Activated CD4-positive, alpha-beta T cell treated with anti-CD3 and anti-CD28 coated beads for 36 hours (primary cell): ENCODE measurements around the gene DKK2. TPM values are rescaled to one million over a fixed set of nuclear protein-coding genes. Genes with fewer than 3 reads are reported as not detected.

ENCODE experiments used
- ATAC-seq: fragments of 200-7000 bp; cut with Tn5 transposase; one replicate; pipeline ENCODE4 v1.10.0; 2021; ENCODE audit warnings: mild to moderate bottlenecking, moderate library complexity
- CTCF ChIA-PET: fragments of 350-600 bp; sonication (Branson Sonifier 250); formaldehyde crosslinking; loops from one replicate; lab custom pipeline; 2021; ENCODE audit warnings: antibody characterized with exemption; lab: Charles Lee
- POLR2A ChIA-PET: fragments of 350-600 bp; sonication (Branson Sonifier 250); formaldehyde crosslinking; loops from one replicate; lab custom pipeline; 2021; ENCODE audit warnings: antibody characterized with exemption, inconsistent platforms; lab: Charles Lee
- DNase-seq: peaks from one replicate; pipeline ENCODE4 v3.0.0-alpha.2; 2020
- H3K27ac Mint-ChIP-seq: one replicate; pipeline ENCODE4 v1.8.0; 2021; ENCODE audit warnings: mixed read lengths
- H3K27me3 Mint-ChIP-seq: one replicate; pipeline ENCODE4 v1.8.0; 2021; ENCODE audit warnings: mixed read lengths
- H3K36me3 Mint-ChIP-seq: one replicate; pipeline ENCODE4 v1.8.0; 2021; ENCODE audit warnings: low read depth, mixed read lengths
- H3K4me1 Mint-ChIP-seq: one replicate; pipeline ENCODE4 v1.8.0; 2021; ENCODE audit warnings: mixed read lengths
- H3K4me3 Mint-ChIP-seq: one replicate; pipeline ENCODE4 v1.8.0; 2021; ENCODE audit warnings: mild to moderate bottlenecking, moderate library complexity, mixed read lengths
- H3K9me3 Mint-ChIP-seq: one replicate; pipeline ENCODE4 v1.8.0; 2021; ENCODE audit warnings: low read depth, mixed read lengths
- intact Hi-C, 2 experiments: fragments of 100-400 bp; cut with DNase I in 1 of 2; cut with micrococcal nuclease in 1 of 2; formaldehyde crosslinking; loops; one replicate each; pipeline versions ENCODE4 v1.14.2 to v1.15.1; 2022 to 2024; cut with DNase I, micrococcal nuclease
- total RNA-seq, 2 experiments: library from RNA; stranded (reverse); gene quantifications; one replicate each; pipeline ENCODE4 v1.2.3, GENCODE V29; 2021

The DKK2 gene
- total RNA-seq, 2 experiments from 2014 or later: not detected

- DNase-seq (no peak), ATAC-seq (no peak)
- Mint-ChIP-seq H3K27me3 (no peaks in the 10 kb centered on the region), H3K9me3 (peaks cover 12% of the 10 kb centered on the region), H3K36me3 (no peaks in the 10 kb centered on the region), H3K4me1 (no peaks in the 10 kb centered on the region), H3K27ac (no peak overlapping the region), H3K4me3 (no peak overlapping the region)
- intact Hi-C loops: no loop called here
- POLR2A ChIA-PET: no interaction called here
- CTCF ChIA-PET: no interaction called here
These were observed 10.1 kb upstream of the DKK2 start for GRCh38 chr4:107046261-107046660.

GRCh38 chr4:107044170-107044569 is 8.1 kb upstream of the DKK2 start:
- Mint-ChIP-seq H3K27ac (no peak overlapping the region), H3K4me1 (no peaks in the 10 kb centered on the region), H3K27me3 (peaks cover 2% of the 10 kb centered on the region), H3K36me3 (no peaks in the 10 kb centered on the region), H3K9me3 (peaks cover 12% of the 10 kb centered on the region), H3K4me3 (no peak overlapping the region)
- ATAC-seq (no peak), DNase-seq (no peak)
- intact Hi-C loops: no loop called here
- POLR2A ChIA-PET: no interaction called here
- CTCF ChIA-PET: no interaction called here

GRCh38 chr4:107037199-107037584 is 1.1 kb upstream of the DKK2 start:
- CTCF ChIA-PET: interaction anchor here (1.0 kb wide), 1 partner anchor 146 kb away, joined by 3 read pairs; no protein-coding TSS in a partner anchor
- Mint-ChIP-seq H3K27ac (no peak overlapping the region), H3K9me3 (no peaks in the 10 kb centered on the region), H3K4me1 (peaks cover 24% of the 10 kb centered on the region), H3K4me3 (no peak overlapping the region), H3K27me3 (peaks cover 54% of the 10 kb centered on the region), H3K36me3 (no peaks in the 10 kb centered on the region)
- peak; percentile 38 for ATAC-seq
- intact Hi-C loops: loop anchor here in 1 of 2 experiments (5.0 kb wide), 2 partner anchors 145 to 700 kb away; no protein-coding TSS in a partner anchor
- DNase-seq: peak; percentile 40
- POLR2A ChIA-PET: no interaction called here

- peaks cover 54% of the 10 kb centered on the region for H3K27me3 Mint-ChIP-seq
- intact Hi-C loops: loop anchor here in 1 of 2 experiments (5.0 kb wide), 2 partner anchors 146 to 701 kb away; no protein-coding TSS in a partner anchor
These were observed 578 bp upstream of the DKK2 start for GRCh38 chr4:107036584-107037198.

GRCh38 chr4:107034996-107035818 is 906 bp downstream of the DKK2 start:
- no peaks in the 10 kb centered on the region for H3K36me3 Mint-ChIP-seq
- peak overlapping the region; percentile 19 for H3K4me3 Mint-ChIP-seq
- H3K9me3 Mint-ChIP-seq: no peaks in the 10 kb centered on the region
- peak; percentile 22 for DNase-seq
- no peak overlapping the region for H3K27ac Mint-ChIP-seq
- H3K27me3 Mint-ChIP-seq: peaks cover 54% of the 10 kb centered on the region
- peaks cover 24% of the 10 kb centered on the region for H3K4me1 Mint-ChIP-seq
- no peak for ATAC-seq
- ChIA-PET POLR2A (no interaction called here), CTCF (no interaction called here)
- intact Hi-C loops: loop anchor here in 1 of 2 experiments (5.0 kb wide), 2 partner anchors 147 to 702 kb away; no protein-coding TSS in a partner anchor

More at GRCh38 chr4:107036584-107037198, 578 bp upstream of the DKK2 start:
- Mint-ChIP-seq H3K4me1 (peaks cover 24% of the 10 kb centered on the region), H3K27ac (no peak overlapping the region), H3K4me3 (peak overlapping the region; percentile 61), H3K9me3 (no peaks in the 10 kb centered on the region), H3K36me3 (no peaks in the 10 kb centered on the region)
- no peak for ATAC-seq
- CTCF ChIA-PET: interaction anchor here (0.5 to 1.0 kb wide), 2 partner anchors 61 to 146 kb away, joined by 3 read pairs; no protein-coding TSS in a partner anchor
- DNase-seq: peak; percentile 9
- POLR2A ChIA-PET: no interaction called here

GRCh38 chr4:107034091-107034995 is 1.8 kb downstream of the DKK2 start:
- no peaks in the 10 kb centered on the region for H3K9me3 Mint-ChIP-seq
- no peaks in the 10 kb centered on the region for H3K36me3 Mint-ChIP-seq
- peak overlapping the region; percentile 19 for H3K4me3 Mint-ChIP-seq
- H3K27ac Mint-ChIP-seq: no peak overlapping the region
- peaks cover 24% of the 10 kb centered on the region for H3K4me1 Mint-ChIP-seq
- intact Hi-C loops: no loop called here
- peaks cover 54% of the 10 kb centered on the region for H3K27me3 Mint-ChIP-seq
- ChIA-PET POLR2A (no interaction called here), CTCF (interaction anchor here (1.3 kb wide), 1 partner anchor 62 kb away, joined by 5 read pairs; no protein-coding TSS in a partner anchor)
- peak; percentile 27 for ATAC-seq
- peak; percentile 32 for DNase-seq

- H3K4me3 Mint-ChIP-seq: no peak overlapping the region
- ChIA-PET POLR2A (no interaction called here), CTCF (no interaction called here)
- H3K4me1 Mint-ChIP-seq: no peaks in the 10 kb centered on the region
- intact Hi-C loops: no loop called here
- no peaks in the 10 kb centered on the region for H3K9me3 Mint-ChIP-seq
- no peaks in the 10 kb centered on the region for H3K36me3 Mint-ChIP-seq
- peaks cover 2% of the 10 kb centered on the region for H3K27me3 Mint-ChIP-seq
- no peak for ATAC-seq
- no peak overlapping the region for H3K27ac Mint-ChIP-seq
- DNase-seq: no peak
These were observed 8.7 kb downstream of the DKK2 start for GRCh38 chr4:107027379-107027778.

- peaks cover 6% of the 10 kb centered on the region for H3K27me3 Mint-ChIP-seq
- H3K9me3 Mint-ChIP-seq: no peaks in the 10 kb centered on the region
- ChIA-PET CTCF (interaction anchor here (1.7 kb wide), 1 partner anchor 42 kb away, joined by 4 read pairs; no protein-coding TSS in a partner anchor), POLR2A (no interaction called here)
- DNase-seq (no peak), ATAC-seq (no peak)
- no peak overlapping the region for H3K4me3 Mint-ChIP-seq
- no peak overlapping the region for H3K27ac Mint-ChIP-seq
- H3K4me1 Mint-ChIP-seq: no peaks in the 10 kb centered on the region
- H3K36me3 Mint-ChIP-seq: no peaks in the 10 kb centered on the region
- intact Hi-C loops: no loop called here
These were observed 17.8 kb downstream of the DKK2 start for GRCh38 chr4:107018344-107018735.

- ATAC-seq (no peak), DNase-seq (no peak)
- no peak overlapping the region for H3K4me3 Mint-ChIP-seq
- H3K36me3 Mint-ChIP-seq: no peaks in the 10 kb centered on the region
- intact Hi-C loops: no loop called here
- ChIA-PET CTCF (interaction anchor here (1.0 to 1.7 kb wide), 2 partner anchors 20 to 42 kb away, joined by 4 read pairs; no protein-coding TSS in a partner anchor), POLR2A (no interaction called here)
- H3K27me3 Mint-ChIP-seq: peaks cover 6% of the 10 kb centered on the region
- H3K9me3 Mint-ChIP-seq: no peaks in the 10 kb centered on the region
- H3K27ac Mint-ChIP-seq: no peak overlapping the region
- no peaks in the 10 kb centered on the region for H3K4me1 Mint-ChIP-seq
These were observed 18.4 kb downstream of the DKK2 start for GRCh38 chr4:107017443-107018343.

GRCh38 chr4:107011312-107011711 is 24.8 kb downstream of the DKK2 start:
- CTCF ChIA-PET: no interaction called here

More at GRCh38 chr4:107011312-107011711, 24.8 kb downstream of the DKK2 start:
- ATAC-seq (no peak), DNase-seq (no peak)
- H3K9me3 Mint-ChIP-seq: no peaks in the 10 kb centered on the region
- no peaks in the 10 kb centered on the region for H3K4me1 Mint-ChIP-seq
- H3K27me3 Mint-ChIP-seq: no peaks in the 10 kb centered on the region
- no peak overlapping the region for H3K27ac Mint-ChIP-seq
- POLR2A ChIA-PET: no interaction called here
- H3K36me3 Mint-ChIP-seq: no peaks in the 10 kb centered on the region
- H3K4me3 Mint-ChIP-seq: no peak overlapping the region
- intact Hi-C loops: no loop called here
